A549 (cell line): ENCODE measurements around the gene OPRL1. TPM values are rescaled to one million over a fixed set of nuclear protein-coding genes. Genes with fewer than 3 reads are reported as not detected.

Experiments
- ATAC-seq, 2 experiments: fragments of 200-7000 bp in 1 of 2; fragments of >200 bp in 1 of 2; cut with Nextera tagmentation in 1 of 2; cut with Tn5 transposase in 1 of 2; 3 replicates each; pipeline versions ENCODE4 v1.8.0 to v1.9.1; 2018 to 2020; ENCODE audit warnings: mild to moderate bottlenecking in 1 of 2, moderate library complexity in 1 of 2
- CTCF ChIA-PET: fragments of 300-600 bp; sonication (Branson Sonifier 250); formaldehyde crosslinking; extraction: SDS; loops from one replicate; lab custom pipeline; 2021; ENCODE audit warnings: antibody characterized with exemption, inconsistent platforms; lab: Yijun Ruan, JAX
- POLR2A ChIA-PET: fragments of 350-600 bp; formaldehyde crosslinking; extraction: SDS; loops from one replicate; lab custom pipeline; 2021; ENCODE audit warnings: antibody characterized with exemption, inconsistent platforms; lab: Yijun Ruan, JAX
- DNase-seq, 2 experiments: peaks; one replicate each; pipeline versions ENCODE4 v3.0.0 to v3.0.0-alpha.2; 2011 to 2016; ENCODE audit warnings: low read depth in 1 of 2, low spot score in 1 of 2
- FAIRE-seq: peaks from 2 replicates; lab custom pipeline; 2011; peaks lifted over from hg19 to GRCh38; lab: Jason Lieb, UNC
- H3K27ac ChIP-seq, 2 experiments: fragments of >200 bp; sonication (Bioruptor Twin); formaldehyde crosslinking; 3 replicates each; pipeline ENCODE4 v1.5.1; 2016 to 2017
- H3K4me1 ChIP-seq: fragments of >200 bp; sonication (Bioruptor Twin); formaldehyde crosslinking; 3 replicates; pipeline ENCODE4 v1.6.1; 2016
- H3K4me2 ChIP-seq: fragments of >200 bp; sonication (Bioruptor Twin); formaldehyde crosslinking; 3 replicates; pipeline ENCODE4 v1.6.1; 2016
- H3K4me3 ChIP-seq: fragments of >200 bp; sonication (Bioruptor Twin); formaldehyde crosslinking; 3 replicates; pipeline ENCODE4 v1.5.1; 2016
- H3K9me3 ChIP-seq: fragments of >200 bp; sonication (Bioruptor Twin); formaldehyde crosslinking; 3 replicates; pipeline ENCODE4 v1.6.1; 2016
- BCL3 ChIP-seq: fragments of >200 bp; sonication (Bioruptor Twin); formaldehyde crosslinking; IDR thresholded peaks from 3 replicates; pipeline ENCODE4 v1.6.1; 2016
- CEBPB ChIP-seq, 2 experiments: fragments of >200 bp in 1 of 2; sonication (Bioruptor Twin) in 1 of 2; formaldehyde crosslinking in 1 of 2; IDR thresholded peaks; 2 replicates each; pipeline ENCODE4 v1.6.1; 2012 to 2016
- CHD2 ChIP-seq: fragments of 150-350 bp; IDR thresholded peaks from 2 replicates; pipeline ENCODE4 v1.6.1; 2014; ENCODE audit warnings: low read length; ENCODE audit not compliant: partially characterized antibody
- CHD4 ChIP-seq: fragments of 200-600 bp; sonication (generic); IDR thresholded peaks from 2 replicates; pipeline ENCODE4 v1.6.1; 2016; ENCODE audit warnings: antibody characterized with exemption, mild to moderate bottlenecking, borderline replicate concordance
- E2F6 ChIP-seq: IDR thresholded peaks from 2 replicates; pipeline ENCODE4 v1.6.1; 2012; ENCODE audit warnings: low read depth, borderline replicate concordance
- ELK1 ChIP-seq: fragments of 150-350 bp; IDR thresholded peaks from 2 replicates; pipeline ENCODE4 v1.6.1; 2014; ENCODE audit warnings: low read depth, mild to moderate bottlenecking, low read length
- ESRRA ChIP-seq: fragments of 150-350 bp; IDR thresholded peaks from 2 replicates; pipeline ENCODE4 v1.6.1; 2014; ENCODE audit warnings: mild to moderate bottlenecking, low read length, borderline replicate concordance
- FOSL2 ChIP-seq, 2 experiments: fragments of 450-650 bp in 1 of 2; fragments of >200 bp in 1 of 2; sonication (Bioruptor Twin) in 1 of 2; formaldehyde crosslinking; IDR thresholded peaks; 2 replicates each; pipeline versions ENCODE4 v1.5.0 to v1.6.1; 2016 to 2020; ENCODE audit warnings: mild to moderate bottlenecking in 1 of 2, moderate library complexity in 1 of 2
- FOXS1 ChIP-seq: fragments of 250-450 bp; sonication (Bioruptor Pico); IDR thresholded peaks from 2 replicates; pipeline ENCODE4 v1.5.0; 2020; ENCODE audit warnings: mild to moderate bottlenecking, moderate library complexity
- HDAC2 ChIP-seq: fragments of 200-600 bp; sonication (generic); IDR thresholded peaks from 2 replicates; pipeline ENCODE4 v1.6.1; 2016
- HEYL ChIP-seq: fragments of 250-450 bp; sonication (Bioruptor Pico); IDR thresholded peaks from 2 replicates; pipeline ENCODE4 v1.8.0; 2021; ENCODE audit warnings: mild to moderate bottlenecking, moderate library complexity
- HOXA7 ChIP-seq: fragments of 250-450 bp; sonication (Bioruptor Pico); IDR thresholded peaks from 2 replicates; pipeline ENCODE4 v1.5.0; 2020; ENCODE audit warnings: mild to moderate bottlenecking, moderate library complexity
- HOXB13 ChIP-seq: fragments of 250-450 bp; sonication (Bioruptor Pico); IDR thresholded peaks from 2 replicates; pipeline ENCODE4 v1.5.0; 2020; ENCODE audit warnings: low read depth, mild to moderate bottlenecking, moderate library complexity
- HOXB5 ChIP-seq: fragments of 250-450 bp; sonication (Bioruptor Pico); IDR thresholded peaks from 2 replicates; pipeline ENCODE4 v1.5.0; 2020; ENCODE audit warnings: mild to moderate bottlenecking, moderate library complexity
- MAFK ChIP-seq: fragments of 450-650 bp; IDR thresholded peaks from 2 replicates; pipeline ENCODE4 v1.6.1; 2014; ENCODE audit not compliant: partially characterized antibody
- NPAS2 ChIP-seq: fragments of 250-450 bp; sonication (Bioruptor Pico); IDR thresholded peaks from 2 replicates; pipeline ENCODE4 v1.8.0; 2022; ENCODE audit warnings: mild to moderate bottlenecking, moderate library complexity, borderline replicate concordance
- NR3C1 ChIP-seq: fragments of >200 bp; sonication (Bioruptor Twin); formaldehyde crosslinking; IDR thresholded peaks from 3 replicates; pipeline ENCODE4 v1.6.1; 2017
- POLR2A ChIP-seq: IDR thresholded peaks from 2 replicates; pipeline ENCODE4 v1.6.1; 2012; ENCODE audit warnings: mild to moderate bottlenecking, low read length
- REST ChIP-seq: fragments of 200-600 bp; sonication (generic); IDR thresholded peaks from 2 replicates; pipeline ENCODE4 v1.6.1; 2016; ENCODE audit warnings: antibody characterized with exemption, mild to moderate bottlenecking, moderate library complexity
- SREBF2 ChIP-seq: fragments of 450-650 bp; IDR thresholded peaks from 2 replicates; pipeline ENCODE4 v1.6.1; 2014; ENCODE audit warnings: mild to moderate bottlenecking, moderate library complexity
- TFCP2L1 ChIP-seq: fragments of 250-450 bp; sonication (Bioruptor Pico); IDR thresholded peaks from 2 replicates; pipeline ENCODE4 v1.5.0; 2021; ENCODE audit warnings: mild to moderate bottlenecking
- TP53 ChIP-seq: fragments of 250-450 bp; sonication (Bioruptor Pico); IDR thresholded peaks from 2 replicates; pipeline ENCODE4 v1.5.0; 2021; ENCODE audit warnings: mild to moderate bottlenecking, moderate library complexity
- ZC3H11A ChIP-seq: fragments of 450-650 bp; IDR thresholded peaks from 2 replicates; pipeline ENCODE4 v1.6.1; 2014; ENCODE audit warnings: antibody characterized with exemption, mild to moderate bottlenecking
- ZFP36 ChIP-seq: fragments of 450-650 bp; IDR thresholded peaks from 2 replicates; pipeline ENCODE4 v1.6.1; 2014; ENCODE audit warnings: borderline replicate concordance; ENCODE audit not compliant: partially characterized antibody
- ZNF302 ChIP-seq: fragments of 250-450 bp; sonication (Bioruptor Pico); IDR thresholded peaks from 2 replicates; pipeline ENCODE4 v1.9.0; 2021; ENCODE audit warnings: inconsistent platforms, mild to moderate bottlenecking, moderate library complexity
- ZSCAN20 ChIP-seq: fragments of 250-450 bp; sonication (Bioruptor Pico); IDR thresholded peaks from 2 replicates; pipeline ENCODE4 v1.8.0; 2022; ENCODE audit warnings: mild to moderate bottlenecking, moderate library complexity
- WGBS: methylation state at CpG from one replicate; pipeline ENCODE4 v1.1.6; 2017; ENCODE audit errors: missing lambda C conversion rate; 5-methylcytosine and 5-hydroxymethylcytosine counted together
- polyA plus RNA-seq, 4 experiments: library from polyadenylated mRNA; depleted of rRNA in 3 of 4; stranded (reverse); fragments of >200 nt; fragmentation: RNase III in 1 of 4; extraction: RNeasy Plus Mini Kit Qiagen cat#74134 plus additional on column Dnase treatment in 1 of 4; gene quantifications; 2 replicates in 3 of 4; 3 replicates in 1 of 4; pipeline ENCODE4 v1.2.3, GENCODE V29; 2011 to 2017

Gene OPRL1
- polyA plus RNA-seq, 2 of the 4 experiments (the other 2 are of a cell fraction), result 0.54 to 1.2 TPM

GRCh38 chr20:64033981-64034493 is 45.8 kb upstream of the OPRL1 start:
- POLR2A ChIA-PET, result no interaction called here
- no peak for ATAC-seq
- 98% methylated on average over 7 of the region's 11 CpGs for WGBS

GRCh38 chr20:64035066-64035932 is 44.6 kb upstream of the OPRL1 start:
- no peak for TF ChIP-seq ESRRA
- TF ChIP-seq ZFP36, result no peak
- no peak for TF ChIP-seq POLR2A
- TF ChIP-seq SREBF2, result no peak
- no peak for TF ChIP-seq HOXA7
- ChIA-PET POLR2A (no interaction called here), CTCF (interaction anchor here (0.6 to 7.1 kb wide), 4 partner anchors 22 to 121 kb away, joined by 3 to 143 read pairs (median 8); partner anchors contain the start of genes PRPF6 and TCEA2)
- Histone ChIP-seq H3K4me1 (peaks cover 13% of the 10 kb centered on the region; the same call in 2 of the 3 replicates), H3K4me3 (no peak overlapping the region), H3K4me2 (no peak overlapping the region), H3K27ac (no peak overlapping the region), H3K9me3 (no peaks in the 10 kb centered on the region)
- DNase-seq (no peak), ATAC-seq (no peak), FAIRE-seq (no peak)
- 83% methylated on average over 12 of the region's 17 CpGs for whole genome bisulfite sequencing

More at GRCh38 chr20:64033981-64034493, 45.8 kb upstream of the OPRL1 start:
- no peaks in the 10 kb centered on the region for H3K9me3 ChIP-seq
- peaks cover 8% of the 10 kb centered on the region; the same call in 2 of the 3 replicates for H3K4me1 ChIP-seq
- CTCF ChIA-PET, result interaction anchor here (2.2 to 2.4 kb wide), 2 partner anchors 24 to 86 kb away, joined by 4 to 9 read pairs; no protein-coding TSS in a partner anchor
- no peak for DNase-seq
- TF ChIP-seq ZFP36, result no peak
- no peak for TF ChIP-seq BCL3
- no peak for TF ChIP-seq POLR2A
- no peak for TF ChIP-seq CHD2
- no peak for TF ChIP-seq ZSCAN20 (CRISPR knock-in tag)
- no peak for TF ChIP-seq TFCP2L1 (CRISPR knock-in tag)
- no peak for TF ChIP-seq ZNF302 (CRISPR knock-in tag)
- TF ChIP-seq HOXB13 (CRISPR knock-in tag), result no peak
- TF ChIP-seq MAFK, result no peak
- TF ChIP-seq, all 56 proteins: peak for 0
- Histone ChIP-seq H3K4me2 (no peak overlapping the region), H3K4me3 (no peak overlapping the region), H3K27ac (no peak overlapping the region)
- no peak for FAIRE-seq

- Histone ChIP-seq H3K27ac (no peak within 1 kb of the TSS), H3K9me3 (no peaks in the 10 kb centered on the region), H3K4me1 (peaks cover 13% of the 10 kb centered on the region; the same call in 2 of the 3 replicates), H3K4me3 (no peak within 1 kb of the TSS), H3K4me2 (no peak within 1 kb of the TSS)
- ChIA-PET POLR2A (no interaction called here), CTCF (interaction anchor here (1.0 to 7.1 kb wide), 5 partner anchors 9 to 56 kb away, joined by 4 to 143 read pairs (median 8); partner anchors contain the start of genes PRPF6 and TCEA2)
- no peak for FAIRE-seq
- WGBS, result 89% methylated on average over 3 of the region's 10 CpGs
- no peak for ATAC-seq
- DNase-seq, result no peak
- TF ChIP-seq TP53, result no peak
- no peak for TF ChIP-seq HOXB5 (CRISPR knock-in tag)
- no peak for TF ChIP-seq ZC3H11A
- TF ChIP-seq NR3C1, result no peak
- no peak for TF ChIP-seq E2F6
- no peak for TF ChIP-seq HDAC2
- TF ChIP-seq CEBPB (IDR thresholded peaks at IDR 0.05), result no peak
- TF ChIP-seq FOSL2 (IDR thresholded peaks at IDR 0.05), result no peak
- no peak for TF ChIP-seq FOSL2 (CRISPR knock-in tag; IDR thresholded peaks at IDR 0.05)
- no peak for TF ChIP-seq CHD4
- no peak for TF ChIP-seq ZFP36
- TF ChIP-seq ZSCAN20 (CRISPR knock-in tag), result no peak
- TF ChIP-seq FOXS1 (CRISPR knock-in tag), result no peak
- no peak for TF ChIP-seq HOXB13 (CRISPR knock-in tag)
- TF ChIP-seq ELK1, result no peak
- TF ChIP-seq HEYL, result no peak
- TF ChIP-seq REST, result no peak
- no peak for TF ChIP-seq NPAS2
Observed at GRCh38 chr20:64035933-64036345, 43.9 kb upstream of the OPRL1 start, which contains the start of gene C20orf204. Gene C20orf204 (plus strand): TSS chr20:64036182. CDS start chr20:64036324, 142 bp downstream.
